RKO (cell line): ENCODE data around the gene MTFR1L.

Source experiments
- DNase-seq: peaks from one replicate; pipeline ENCODE4 v3.0.0-alpha.2; 2016; ENCODE audit warnings: low spot score

The MTFR1L gene

DNA sequence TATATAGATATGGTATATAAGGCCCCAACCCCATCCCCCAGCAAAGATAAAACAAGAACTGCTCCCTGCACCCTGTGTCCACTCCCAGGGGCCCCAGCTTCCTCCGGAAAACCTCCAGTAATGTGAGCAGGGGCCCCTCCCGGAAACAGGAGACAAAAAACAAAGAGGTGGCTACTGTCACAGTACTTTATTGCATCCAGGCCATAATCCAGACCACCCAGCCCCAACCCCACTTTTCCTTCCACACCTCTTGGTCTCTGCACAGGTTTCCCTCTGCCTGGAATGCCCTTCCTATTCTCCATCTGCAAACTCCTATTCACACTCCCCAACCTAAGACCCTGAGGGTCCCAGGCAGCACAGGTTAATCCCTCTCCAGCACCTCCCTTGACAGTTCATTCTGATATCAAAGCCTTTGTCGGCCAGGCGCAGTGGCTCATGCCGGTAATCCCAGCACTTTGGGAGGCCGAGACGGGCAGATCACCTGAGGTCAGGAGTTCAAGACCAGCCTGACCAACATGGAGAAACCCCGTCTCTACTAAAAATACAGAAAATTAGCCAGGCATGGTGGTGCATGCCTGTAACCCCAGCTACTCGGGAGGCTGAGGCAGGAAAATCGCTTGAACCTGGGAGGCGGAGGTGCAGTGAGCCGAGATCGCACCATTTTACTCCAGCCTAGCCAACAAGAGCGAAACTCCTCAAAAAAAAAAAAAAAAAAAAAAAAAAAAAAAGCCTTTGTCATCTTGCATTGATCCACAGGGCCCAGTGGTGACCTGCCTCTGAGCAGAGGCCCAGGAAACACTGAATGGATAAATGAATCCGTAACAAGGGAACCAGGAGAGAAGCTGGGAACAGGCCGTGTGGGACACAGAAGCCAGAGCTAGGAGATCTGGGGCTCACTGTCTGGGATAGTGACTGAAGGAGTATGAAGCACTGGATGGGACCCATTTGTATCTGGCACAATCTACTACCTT lies 41.8 kb downstream of the MTFR1L start:
- no peak for DNase-seq

- no peak for DNase-seq
These were observed 43.2 kb downstream of the MTFR1L start for GRCh38 chr1:25862785-25863485.

GRCh38 chr1:25863486-25864262 lies 43.9 kb downstream of the MTFR1L start:
- no peak for DNase-seq

- DNase-seq: no peak
These were observed 44.7 kb downstream of the MTFR1L start for GRCh38 chr1:25864434-25864833.

GRCh38 chr1:25866288-25866687 lies 46.5 kb downstream of the MTFR1L start:
- no peak for DNase-seq

DNA sequence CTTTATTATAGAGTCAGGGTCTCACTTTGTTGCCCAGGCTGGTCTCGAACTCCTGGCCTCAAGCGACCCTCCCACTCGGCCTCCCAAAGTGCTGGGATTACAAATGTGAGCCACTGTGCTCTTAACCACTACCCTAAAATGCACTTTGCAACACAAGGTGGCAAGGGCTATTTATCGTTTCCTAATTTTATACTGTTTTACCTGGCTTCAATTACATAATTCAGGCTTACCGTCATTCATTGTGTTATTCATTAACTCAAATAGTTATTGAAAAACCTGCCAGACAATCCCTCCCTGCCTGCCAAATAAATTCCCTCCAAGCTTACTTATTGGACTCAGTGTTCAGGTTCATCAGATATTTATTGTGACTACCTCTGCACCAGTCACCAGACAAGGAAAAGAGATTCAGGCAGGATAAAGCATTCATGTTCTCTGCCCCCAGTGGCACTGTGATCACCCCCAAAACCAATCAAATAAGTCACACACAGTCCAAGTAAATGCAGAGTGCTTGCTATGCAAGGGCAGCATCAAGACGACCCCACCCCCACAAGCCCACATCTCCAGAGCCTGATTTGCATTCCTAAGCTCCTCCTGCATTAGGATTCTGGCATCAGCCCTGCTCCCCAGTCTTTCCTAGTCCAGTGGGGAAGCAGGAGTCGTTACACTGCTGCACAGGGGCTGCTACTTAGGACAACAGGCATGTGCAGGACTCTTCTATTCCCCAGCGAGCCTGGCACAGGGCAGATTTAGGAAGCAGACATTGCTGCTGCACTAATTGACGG lies 47.6 kb downstream of the MTFR1L start:
- DNase-seq: no peak

DNA sequence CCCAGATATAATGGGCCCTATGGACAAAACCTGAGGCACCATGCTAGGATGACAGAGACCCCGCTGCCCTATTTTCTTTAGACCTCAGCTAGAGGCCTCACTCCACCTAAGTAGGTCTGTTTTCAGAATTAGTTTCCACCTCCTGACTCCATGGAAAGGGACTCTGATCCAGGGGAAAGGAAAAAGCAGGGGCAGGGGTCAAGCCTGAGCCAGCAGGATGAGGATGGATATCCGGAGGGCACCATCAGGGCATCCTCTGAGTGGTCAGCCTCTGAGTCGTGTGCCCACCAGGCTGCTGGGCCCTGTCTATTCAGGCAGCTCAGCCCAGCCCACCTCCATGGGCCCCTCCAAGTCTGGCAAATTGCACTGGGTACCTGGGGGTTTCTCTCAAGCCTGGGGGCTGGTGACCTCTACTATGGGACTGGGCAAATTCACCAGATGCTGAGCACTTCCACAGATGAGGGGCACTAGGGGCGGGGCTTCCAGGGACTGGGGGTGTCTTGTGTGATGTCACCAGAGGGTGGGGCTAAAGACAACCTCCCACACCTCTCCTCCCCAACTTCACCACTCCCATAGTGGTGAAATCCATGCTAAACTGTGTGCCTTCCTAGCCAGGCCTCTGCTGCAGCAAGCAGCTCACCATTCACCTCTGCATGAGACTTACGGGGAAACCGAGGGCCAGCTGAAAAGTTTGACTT lies 50.3 kb downstream of the MTFR1L start:
- no peak for DNase-seq

- no peak for DNase-seq
These were observed 50.9 kb downstream of the MTFR1L start for GRCh38 chr1:25870614-25871013.

GRCh38 chr1:25871086-25871703 lies 51.4 kb downstream of the MTFR1L start:
- DNase-seq: no peak

GRCh38 chr1:25871704-25872494 lies 52.1 kb downstream of the MTFR1L start:
- no peak for DNase-seq

DNA sequence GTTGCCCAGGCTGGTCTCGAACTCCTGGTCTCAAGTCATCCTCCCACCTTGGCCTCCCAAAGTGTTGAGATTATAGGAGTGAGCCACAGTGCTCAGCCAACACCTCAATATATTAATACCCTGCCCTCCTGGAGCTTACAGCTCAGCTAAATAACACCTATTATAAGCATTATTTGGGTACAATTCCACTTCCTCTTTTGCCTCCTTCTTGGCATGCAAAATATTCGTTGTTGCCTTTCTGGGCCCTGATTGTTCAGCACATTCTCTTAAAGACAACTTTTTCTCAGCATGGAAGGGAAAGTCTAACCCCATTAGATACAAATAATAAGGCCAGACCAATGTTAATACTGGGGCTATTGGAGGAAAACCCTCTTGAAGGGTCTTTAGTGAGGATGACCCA lies 53.0 kb downstream of the MTFR1L start:
- DNase-seq: no peak

- no peak for DNase-seq
These were observed 53.4 kb downstream of the MTFR1L start for GRCh38 chr1:25873120-25873519.

DNA sequence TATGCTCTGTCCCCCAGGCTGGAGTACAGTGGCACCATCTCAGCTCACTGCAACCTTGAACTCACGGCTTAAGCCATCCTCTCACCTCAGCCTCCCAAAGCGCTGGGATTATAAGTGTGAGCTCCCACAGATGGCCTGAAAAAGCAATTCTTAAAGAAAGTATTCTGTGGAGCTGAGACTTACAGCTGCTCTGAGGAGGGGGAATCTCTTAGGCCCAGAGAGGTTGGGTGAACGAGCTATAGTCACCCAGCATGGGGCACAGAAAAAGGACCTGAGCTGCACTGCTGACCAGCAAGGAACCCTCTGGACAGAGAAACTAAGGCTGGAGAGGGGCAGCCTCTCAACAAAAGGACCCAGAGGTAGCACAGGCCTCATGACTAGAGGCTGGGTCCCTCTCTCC lies 54.5 kb downstream of the MTFR1L start:
- no peak for DNase-seq

- DNase-seq: no peak
These were observed 54.9 kb downstream of the MTFR1L start for GRCh38 chr1:25874635-25875153.

DNA sequence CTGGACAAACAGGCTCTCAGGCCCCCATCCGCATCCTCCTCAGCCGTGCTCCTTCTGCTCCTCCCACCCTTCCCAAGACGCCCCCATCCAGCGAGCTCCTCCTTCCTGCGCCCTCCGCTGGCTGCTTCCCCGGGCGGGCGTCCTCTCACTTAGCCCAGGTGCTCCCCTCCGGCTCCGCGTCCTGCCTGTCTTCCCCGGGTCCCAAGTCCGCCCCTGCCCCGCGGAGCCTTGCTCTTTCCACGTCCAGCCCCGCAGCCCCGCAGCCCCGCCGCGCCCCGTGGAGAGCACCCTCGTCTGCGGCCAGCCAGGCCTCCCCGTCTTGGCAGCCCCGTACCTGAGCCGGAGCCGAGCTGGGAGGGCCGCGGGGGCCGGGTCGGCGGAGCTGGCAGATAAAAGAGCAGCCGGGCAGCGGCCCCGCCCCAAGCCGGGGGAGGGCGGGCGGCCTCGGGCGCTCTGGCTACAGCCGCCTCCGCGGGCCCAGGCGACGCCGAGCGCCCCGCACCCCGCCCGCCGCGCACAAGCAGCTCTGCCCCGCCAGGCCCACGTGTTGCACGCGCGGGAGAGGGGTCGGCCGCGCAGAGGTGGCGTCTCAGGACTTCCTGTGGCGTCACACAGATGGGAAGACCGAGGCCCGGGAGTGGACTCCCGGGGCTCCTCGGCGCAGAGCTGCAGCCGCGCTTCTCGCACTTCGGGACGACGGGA lies 55.6 kb downstream of the MTFR1L start, which contains the start of gene PAQR7:
PAQR7 (minus strand) TSS at position 555 of the 702 bp plus-strand sequence. CDS start 11,869 bp downstream, outside the sequence.
- peak; percentile 85 for DNase-seq

- DNase-seq: no peak
These were observed 56.3 kb downstream of the MTFR1L start for GRCh38 chr1:25875856-25876692.

DNA sequence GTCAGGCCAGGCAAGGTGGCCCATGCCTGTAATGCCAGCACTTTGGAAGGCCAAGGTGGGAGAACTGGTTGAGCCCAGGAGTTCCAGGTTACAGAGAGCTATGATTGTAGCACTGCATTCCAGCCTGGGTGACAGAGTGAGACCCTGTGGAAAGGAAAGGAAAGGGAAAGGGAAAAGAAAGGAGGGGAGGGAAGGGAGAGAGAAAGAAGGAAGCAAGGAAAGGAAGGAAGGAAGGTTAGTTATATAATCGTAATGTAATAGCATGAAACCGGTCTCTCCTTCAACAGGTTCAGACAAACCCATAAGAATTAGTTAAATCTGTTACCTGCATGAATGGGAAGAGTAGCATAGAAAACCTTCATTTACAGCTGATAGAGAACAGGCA lies 56.9 kb downstream of the MTFR1L start:
- no peak for DNase-seq

GRCh38 chr1:25877155-25877554 lies 57.4 kb downstream of the MTFR1L start:
- DNase-seq: no peak
